ENCODE data around the gene TLN1.
A peak's percentile ranks its signal among the peaks of the same experiment; 100 is the strongest.

The TLN1 gene

GRCh38 chr9:35732185-35732799 is at the start of gene TLN1, which contains the start of gene CREB3 (continued):
- TF ChIP-seq PRDM10 (tag by site-specific recombination; IDR thresholded peaks at IDR 0.05) (no peak), ZBTB49 (tag by site-specific recombination; IDR thresholded peaks at IDR 0.05; ENCODE audit: low read depth) (no peak), KLF16 (tag by site-specific recombination; IDR thresholded peaks at IDR 0.05) (peak; percentile 34; the same call in 1 of the 2 replicates), ZNF148 (tag by site-specific recombination; IDR thresholded peaks at IDR 0.05; ENCODE audit: borderline replicate concordance) (no peak), ZSCAN18 (tag by site-specific recombination; IDR thresholded peaks at IDR 0.05) (no peak), ZNF174 (tag by site-specific recombination; IDR thresholded peaks at IDR 0.05) (no peak), ZNF26 (tag by site-specific recombination; IDR thresholded peaks at IDR 0.05) (no peak), AEBP2 (tag by site-specific recombination; IDR thresholded peaks at IDR 0.05; ENCODE audit: borderline replicate concordance) (no peak), ELK4 (IDR thresholded peaks at IDR 0.05; ENCODE audit: borderline replicate concordance, low read depth, low read length) (no peak), ZNF560 (tag by site-specific recombination; IDR thresholded peaks at IDR 0.05; ENCODE audit: borderline replicate concordance) (no peak), ZNF610 (tag by site-specific recombination; IDR thresholded peaks at IDR 0.05; ENCODE audit: borderline replicate concordance) (no peak), ZNF175 (tag by site-specific recombination; IDR thresholded peaks at IDR 0.05) (no peak), ZNF513 (tag by site-specific recombination; IDR thresholded peaks at IDR 0.05) (no peak), KLF10 (tag by site-specific recombination; IDR thresholded peaks at IDR 0.05) (peak; percentile 52), EGR2 (tag by site-specific recombination; IDR thresholded peaks at IDR 0.05; ENCODE audit: low read depth) (0 out of 2 replicates have a peak, but pooled peaks have one; percentile 5), ZBTB21 (tag by site-specific recombination; IDR thresholded peaks at IDR 0.05) (no peak), ZNF510 (tag by site-specific recombination; IDR thresholded peaks at IDR 0.05; ENCODE audit: insufficient replicate concordance) (no peak), ZNF785 (tag by site-specific recombination; IDR thresholded peaks at IDR 0.05) (no peak), ZNF585B (tag by site-specific recombination; IDR thresholded peaks at IDR 0.05) (no peak), ZNF596 (tag by site-specific recombination; IDR thresholded peaks at IDR 0.05) (no peak), SP7 (tag by site-specific recombination; IDR thresholded peaks at IDR 0.05) (no peak), ZNF501 (tag by site-specific recombination; IDR thresholded peaks at IDR 0.05) (no peak), ZNF354C (tag by site-specific recombination; IDR thresholded peaks at IDR 0.05; ENCODE audit: borderline replicate concordance, low read depth) (no peak)
